ENCODE data around the gene MAML1.
"Not testable (repeated sequence)": the region's sequence is repeated elsewhere in the genome, so short reads cannot be mapped to it uniquely, and the experiment has no call there.

MAML1 gene

GRCh38 chr5:179786861-179787260, 54.2 kb downstream of the MAML1 start:
- Mint-ChIP-seq H3K27me3 (no peaks in the 10 kb centered on the region), H3K36me3 (peaks cover 9 to 23% of the 10 kb centered on the region in 2 donors), H3K4me3 (no peak overlapping the region), H3K27ac (peak overlapping the region; percentile 14), H3K9me3 (peaks cover 0 to 2% of the 10 kb centered on the region in 2 donors), H3K4me1 (peaks cover 4 to 5% of the 10 kb centered on the region in 2 donors)
- ATAC-seq (replicated peaks) (no peak), DNase-seq (no peak)

GRCh38 chr5:179788193-179788854, 55.7 kb downstream of the MAML1 start:
- Mint-ChIP-seq H3K4me1 (peaks cover 16 to 19% of the 10 kb centered on the region in 2 donors), H3K36me3 (peaks cover 6 to 15% of the 10 kb centered on the region in 2 donors), H3K9me3 (peaks cover 0 to 2% of the 10 kb centered on the region in 2 donors), H3K4me3 (no peak overlapping the region), H3K27me3 (no peaks in the 10 kb centered on the region), H3K27ac (no peak overlapping the region)
- ATAC-seq (replicated peaks): no peak
- DNase-seq: no peak

GRCh38 chr5:179789278-179789677, 56.7 kb downstream of the MAML1 start:
- not testable (repeated sequence) for H3K4me3 Mint-ChIP-seq; H3K9me3 Mint-ChIP-seq; ATAC-seq (replicated peaks); DNase-seq; H3K27me3 Mint-ChIP-seq; H3K27ac Mint-ChIP-seq
- peaks cover 25 to 29% of the 10 kb centered on the region in 2 donors for H3K4me1 Mint-ChIP-seq
- H3K36me3 Mint-ChIP-seq: peaks cover 6 to 15% of the 10 kb centered on the region in 2 donors

GRCh38 chr5:179791881-179792611, 59.4 kb downstream of the MAML1 start:
- Mint-ChIP-seq H3K4me1 (peaks cover 31 to 47% of the 10 kb centered on the region in 2 donors), H3K27me3 (no peaks in the 10 kb centered on the region), H3K9me3 (peaks cover 0 to 2% of the 10 kb centered on the region in 2 donors), H3K4me3 (no peak overlapping the region), H3K27ac (peak overlapping the region; percentile 47), H3K36me3 (peaks cover 8 to 15% of the 10 kb centered on the region in 2 donors)
- ATAC-seq (replicated peaks) (no peak), DNase-seq (no peak)

- peak overlapping the region; percentile 46 to 55 for H3K4me3 Mint-ChIP-seq
- H3K4me1 Mint-ChIP-seq: peaks cover 32 to 51% of the 10 kb centered on the region in 2 donors
- no peak for DNase-seq
- no peaks in the 10 kb centered on the region for H3K27me3 Mint-ChIP-seq
- H3K9me3 Mint-ChIP-seq: peaks cover 0 to 2% of the 10 kb centered on the region in 2 donors
- H3K36me3 Mint-ChIP-seq: peaks cover 14 to 19% of the 10 kb centered on the region in 2 donors
- H3K27ac Mint-ChIP-seq: peak overlapping the region; percentile 80
- no peak for ATAC-seq (replicated peaks)
Measured at GRCh38 chr5:179792612-179793467, 60.2 kb downstream of the MAML1 start.

GRCh38 chr5:179793468-179794139, 61.0 kb downstream of the MAML1 start, which contains the start of gene LTC4S:
Gene LTC4S (plus strand): TSS chr5:179793986. CDS start chr5:179794081, 95 bp downstream.
- peak within 1 kb of the TSS; percentile 80 for H3K27ac Mint-ChIP-seq
- ATAC-seq (replicated peaks) (peak; percentile 40 to 55), DNase-seq (peak; percentile 46)
- H3K36me3 Mint-ChIP-seq: peaks cover 16 to 22% of the 10 kb centered on the region in 2 donors
- H3K4me3 Mint-ChIP-seq: peak within 1 kb of the TSS; percentile 52 to 55
- H3K27me3 Mint-ChIP-seq: no peaks in the 10 kb centered on the region
- H3K9me3 Mint-ChIP-seq: peaks cover 0 to 2% of the 10 kb centered on the region in 2 donors
- peaks cover 32 to 51% of the 10 kb centered on the region in 2 donors for H3K4me1 Mint-ChIP-seq

- H3K27ac Mint-ChIP-seq: peak overlapping the region; percentile 59
- H3K4me3 Mint-ChIP-seq: no peak overlapping the region
- H3K36me3 Mint-ChIP-seq: peaks cover 21 to 27% of the 10 kb centered on the region in 2 donors
- H3K27me3 Mint-ChIP-seq: no peaks in the 10 kb centered on the region
- peaks cover 0 to 2% of the 10 kb centered on the region in 2 donors for H3K9me3 Mint-ChIP-seq
- H3K4me1 Mint-ChIP-seq: peaks cover 32 to 51% of the 10 kb centered on the region in 2 donors
- DNase-seq (no peak), ATAC-seq (replicated peaks) (no peak)
Measured at GRCh38 chr5:179794171-179794570, 61.5 kb downstream of the MAML1 start.

GRCh38 chr5:179794575-179794974, 62.0 kb downstream of the MAML1 start:
- Mint-ChIP-seq H3K36me3 (peaks cover 25 to 27% of the 10 kb centered on the region in 2 donors), H3K4me1 (peaks cover 34 to 51% of the 10 kb centered on the region in 2 donors), H3K27me3 (no peaks in the 10 kb centered on the region), H3K4me3 (peak overlapping the region; percentile 52), H3K27ac (peak overlapping the region; percentile 59), H3K9me3 (no peaks in the 10 kb centered on the region)
- DNase-seq: no peak
- no peak for ATAC-seq (replicated peaks)

- DNase-seq: no peak
- Mint-ChIP-seq H3K4me3 (peak overlapping the region; percentile 52 to 80), H3K27me3 (no peaks in the 10 kb centered on the region), H3K27ac (peak overlapping the region; percentile 56), H3K9me3 (no peaks in the 10 kb centered on the region), H3K36me3 (peaks cover 28 to 31% of the 10 kb centered on the region in 2 donors), H3K4me1 (peaks cover 36 to 51% of the 10 kb centered on the region in 2 donors)
- ATAC-seq (replicated peaks): peak; percentile 1 to 2
Measured at GRCh38 chr5:179795049-179795862, 62.6 kb downstream of the MAML1 start.

GRCh38 chr5:179795863-179796833, 63.5 kb downstream of the MAML1 start:
- H3K9me3 Mint-ChIP-seq: no peaks in the 10 kb centered on the region
- H3K4me1 Mint-ChIP-seq: peaks cover 34 to 51% of the 10 kb centered on the region in 2 donors
- peak overlapping the region; percentile 80 to 81 for H3K4me3 Mint-ChIP-seq
- peaks cover 29 to 31% of the 10 kb centered on the region in 2 donors for H3K36me3 Mint-ChIP-seq
- DNase-seq (peak; percentile 72), ATAC-seq (replicated peaks) (peak; percentile 75 to 85)
- peak overlapping the region; percentile 37 for H3K27ac Mint-ChIP-seq
- H3K27me3 Mint-ChIP-seq: no peaks in the 10 kb centered on the region

- Mint-ChIP-seq H3K36me3 (peaks cover 35 to 38% of the 10 kb centered on the region in 2 donors), H3K4me1 (peaks cover 38 to 51% of the 10 kb centered on the region in 2 donors), H3K27me3 (no peaks in the 10 kb centered on the region), H3K4me3 (peak overlapping the region; percentile 80 to 81), H3K9me3 (no peaks in the 10 kb centered on the region), H3K27ac (peak overlapping the region; percentile 84)
- ATAC-seq (replicated peaks) (no peak), DNase-seq (no peak)
Measured at GRCh38 chr5:179796877-179797608, 64.4 kb downstream of the MAML1 start.

Measured in stimulated activated naive B cell treated with anti-CD40 and anti-IgM and Interleukin-4, amounts not matched to agents 10 μg/mL and 1 μg/mL and 100 μg/mL, for 72 hours (primary cell).